Measurements from ENCODE around the gene GNAZ. TPM values are rescaled to one million over a fixed set of nuclear protein-coding genes. Genes with fewer than 3 reads are reported as not detected.
A peak's percentile ranks its signal among the peaks of the same experiment; 100 is the strongest.

The GNAZ gene
- total and polyA plus RNA-seq, 2 of the 8 experiments (the other 6 are each of a cell fraction or from before 2014, with no cell fraction given): 6.6 to 9.6 TPM

DNA sequence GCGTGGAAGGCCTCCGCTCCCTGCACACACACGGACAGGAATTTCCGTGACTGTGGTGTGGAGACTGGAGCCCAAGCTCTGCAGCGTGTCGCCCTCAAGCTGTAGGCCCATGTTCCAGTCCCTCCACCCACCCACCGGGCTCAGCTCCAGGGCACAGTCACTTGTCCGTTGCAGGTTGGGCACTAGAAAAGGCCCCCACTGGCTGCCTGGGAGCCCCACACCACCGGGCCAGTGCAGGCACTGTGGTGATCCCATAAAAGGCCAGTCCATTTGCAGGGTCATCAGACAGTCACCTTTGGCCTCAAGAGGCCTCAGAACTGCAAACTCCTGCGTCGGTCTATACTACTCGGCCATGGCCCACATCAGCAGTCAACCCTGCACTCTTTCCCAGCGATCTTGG, 91.3 kb downstream of the GNAZ start:
- H2BK120ac ChIP-seq (replicated peaks; ENCODE audit: low read depth, low read length): no peak overlapping the region
- CTCF ChIA-PET (ENCODE audit: partially characterized antibody): interaction anchor here (0.6 to 0.9 kb wide), 3 partner anchors 9 to 121 kb away, joined by 3 read pairs; no protein-coding TSS in a partner anchor
- TF ChIP-seq FOSL1 (IDR thresholded peaks at IDR 0.05; ENCODE audit: insufficient read depth, low read depth, low read length): no peak
- TF ChIP-seq, protein P1, sequence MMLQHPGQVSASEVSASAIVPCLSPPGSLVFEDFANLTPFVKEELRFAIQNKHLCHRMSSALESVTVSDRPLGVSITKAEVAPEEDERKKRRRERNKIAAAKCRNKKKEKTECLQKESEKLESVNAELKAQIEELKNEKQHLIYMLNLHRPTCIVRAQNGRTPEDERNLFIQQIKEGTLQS (IDR thresholded peaks at IDR 0.05; ENCODE audit: insufficient read depth, low read depth, low read length): no peak
- TF ChIP-seq POLR2A (IDR thresholded peaks at IDR 0.05; ENCODE audit: control extremely low read depth in 1 of 2, low read depth in 2 of 2, low read length in 2 of 2): no peak
- TF ChIP-seq CBX8 (IDR thresholded peaks at IDR 0.05; ENCODE audit: borderline replicate concordance, low read depth, low read length): no peak
- TF ChIP-seq RNF2 (IDR thresholded peaks at IDR 0.05; ENCODE audit: borderline replicate concordance, low read depth, low read length, missing control alignments, poor library complexity, severe bottlenecking): no peak
- TF ChIP-seq BCL11A (IDR thresholded peaks at IDR 0.05; ENCODE audit: low read depth in 2 of 2, low read length in 2 of 2): no peak
- TF ChIP-seq BRCA1 (IDR thresholded peaks at IDR 0.05; ENCODE audit: low read depth, low read length): no peak
- TF ChIP-seq CTBP2 (IDR thresholded peaks at IDR 0.05; ENCODE audit: borderline replicate concordance, insufficient read depth, insufficient read length, low read length): no peak
- TF ChIP-seq POU5F1 (IDR thresholded peaks at IDR 0.05; ENCODE audit: low read depth, low read length): no peak
- TF ChIP-seq, protein P2, sequence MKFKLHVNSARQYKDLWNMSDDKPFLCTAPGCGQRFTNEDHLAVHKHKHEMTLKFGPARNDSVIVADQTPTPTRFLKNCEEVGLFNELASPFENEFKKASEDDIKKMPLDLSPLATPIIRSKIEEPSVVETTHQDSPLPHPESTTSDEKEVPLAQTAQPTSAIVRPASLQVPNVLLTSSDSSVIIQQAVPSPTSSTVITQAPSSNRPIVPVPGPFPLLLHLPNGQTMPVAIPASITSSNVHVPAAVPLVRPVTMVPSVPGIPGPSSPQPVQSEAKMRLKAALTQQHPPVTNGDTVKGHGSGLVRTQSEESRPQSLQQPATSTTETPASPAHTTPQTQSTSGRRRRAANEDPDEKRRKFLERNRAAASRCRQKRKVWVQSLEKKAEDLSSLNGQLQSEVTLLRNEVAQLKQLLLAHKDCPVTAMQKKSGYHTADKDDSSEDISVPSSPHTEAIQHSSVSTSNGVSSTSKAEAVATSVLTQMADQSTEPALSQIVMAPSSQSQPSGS (IDR thresholded peaks at IDR 0.05; ENCODE audit: low read length): no peak

More for the DNA sequence above, 91.3 kb downstream of the GNAZ start:
- H3K14ac ChIP-seq (ENCODE audit: insufficient read length): no peak overlapping the region
- no peak for DNase-seq (ENCODE audit: low read depth in 1 of 2, low spot score in 2 of 2)
- no peak overlapping the region for H3K9ac ChIP-seq (replicated peaks in 1 of 4; ENCODE audit: extremely low read depth in 1 of 4, low read depth in 3 of 4, low read length in 3 of 4)
- WGBS, 2 experiments (ENCODE audit: extremely low coverage in 1 of 2, insufficient coverage in 1 of 2, insufficient read length in 1 of 2, insufficient replicate concordance in 2 of 2, low coverage in 1 of 2, low lambda C conversion rate in 2 of 2, missing lambda C conversion rate in 1 of 2): 94% methylated on average over 13 of the region's 13 CpGs; no CpG with 5 or more reads in 1 of the 2 experiments
- H4K8ac ChIP-seq (ENCODE audit: extremely low read depth, insufficient read depth, low read length): peak overlapping the region; percentile 41; the same call in 1 of the 2 replicates
- no peaks in the 10 kb centered on the region for H3K9me3 ChIP-seq (ENCODE audit: insufficient read depth in 2 of 2, low read depth in 1 of 2, low read length in 1 of 2)
- H3K36me3 ChIP-seq (ENCODE audit: control insufficient read depth in 2 of 4, insufficient read depth in 4 of 4, low read length in 3 of 4): no peaks in the 10 kb centered on the region
- H2AK5ac ChIP-seq (ENCODE audit: low read depth, low read length): no peak overlapping the region
- no peak overlapping the region for H2BK12ac ChIP-seq (ENCODE audit: low read depth, low read length)
- H3K79me2 ChIP-seq (ENCODE audit: control insufficient read depth in 1 of 2, insufficient read depth in 2 of 2, low read length in 2 of 2): no peaks in the 10 kb centered on the region
- H3K79me1 ChIP-seq (ENCODE audit: low read depth, low read length): no peaks in the 10 kb centered on the region
- H2BK15ac ChIP-seq (ENCODE audit: low read length): no peak overlapping the region
- H2BK5ac ChIP-seq (ENCODE audit: low read depth, low read length): no peak overlapping the region
- H3K23me2 ChIP-seq (ENCODE audit: low read depth, low read length): 0 out of 2 replicates have a peak, but pooled peaks cover 2% of the 10 kb centered on the region
- no peak for FAIRE-seq
- H3K4me2 ChIP-seq (ENCODE audit: insufficient read depth in 1 of 2, low read depth in 2 of 2, low read length in 2 of 2): no peak overlapping the region
- H3K4ac ChIP-seq (replicated peaks; ENCODE audit: insufficient read length, low read depth, low read length): no peak overlapping the region
- no peak overlapping the region for H3K23ac ChIP-seq (ENCODE audit: insufficient read length)
- H4K20me1 ChIP-seq (replicated peaks in 1 of 2; ENCODE audit: control insufficient read depth in 1 of 2, insufficient read depth in 2 of 2, low read length in 2 of 2): no peaks in the 10 kb centered on the region
- H2AFZ ChIP-seq (ENCODE audit: low read length): no peak overlapping the region
- H4K5ac ChIP-seq (ENCODE audit: insufficient read length, low read depth, low read length): no peak overlapping the region
- H3K18ac ChIP-seq (ENCODE audit: extremely low read depth, low read length): no peak overlapping the region
- H3K4me3 ChIP-seq (ENCODE audit: extremely low read depth in 1 of 4, insufficient read depth in 2 of 4, low read depth in 3 of 4, low read length in 4 of 4): no peak overlapping the region
- POLR2A ChIA-PET (ENCODE audit: partially characterized antibody): no interaction called here
- H3K27ac ChIP-seq (ENCODE audit: low read depth, low read length): no peak overlapping the region
- peaks cover 0 to 14% (median 5%) of the 10 kb centered on the region in 4 experiments; a peak in 4 of 7 replicates for H3K4me1 ChIP-seq (replicated peaks in 1 of 4; ENCODE audit: control insufficient read depth in 3 of 4, insufficient read depth in 4 of 4, low read length in 3 of 4)
- no peak overlapping the region for H4K91ac ChIP-seq (replicated peaks; ENCODE audit: insufficient read length, low read length)
- no peak overlapping the region for H2BK20ac ChIP-seq (ENCODE audit: low read length)
- H3K27me3 ChIP-seq (replicated peaks in 1 of 4; ENCODE audit: control insufficient read depth in 3 of 4, extremely low read depth in 1 of 4, insufficient read depth in 3 of 4, low read length in 3 of 4): no peaks in the 10 kb centered on the region
- no peak overlapping the region for H3K56ac ChIP-seq (replicated peaks; ENCODE audit: insufficient read length, low read depth, low read length)
